Urothelium cell line (cell line): ENCODE measurements around the gene STK11IP.

ENCODE experiments used
- DNase-seq: peaks from one replicate; pipeline ENCODE4 v3.0.0; 2011; ENCODE audit warnings: low spot score, mixed read lengths
- FAIRE-seq: peaks from 2 replicates; lab custom pipeline; 2011; peaks lifted over from hg19 to GRCh38; lab: Jason Lieb, UNC

The STK11IP gene

DNA sequence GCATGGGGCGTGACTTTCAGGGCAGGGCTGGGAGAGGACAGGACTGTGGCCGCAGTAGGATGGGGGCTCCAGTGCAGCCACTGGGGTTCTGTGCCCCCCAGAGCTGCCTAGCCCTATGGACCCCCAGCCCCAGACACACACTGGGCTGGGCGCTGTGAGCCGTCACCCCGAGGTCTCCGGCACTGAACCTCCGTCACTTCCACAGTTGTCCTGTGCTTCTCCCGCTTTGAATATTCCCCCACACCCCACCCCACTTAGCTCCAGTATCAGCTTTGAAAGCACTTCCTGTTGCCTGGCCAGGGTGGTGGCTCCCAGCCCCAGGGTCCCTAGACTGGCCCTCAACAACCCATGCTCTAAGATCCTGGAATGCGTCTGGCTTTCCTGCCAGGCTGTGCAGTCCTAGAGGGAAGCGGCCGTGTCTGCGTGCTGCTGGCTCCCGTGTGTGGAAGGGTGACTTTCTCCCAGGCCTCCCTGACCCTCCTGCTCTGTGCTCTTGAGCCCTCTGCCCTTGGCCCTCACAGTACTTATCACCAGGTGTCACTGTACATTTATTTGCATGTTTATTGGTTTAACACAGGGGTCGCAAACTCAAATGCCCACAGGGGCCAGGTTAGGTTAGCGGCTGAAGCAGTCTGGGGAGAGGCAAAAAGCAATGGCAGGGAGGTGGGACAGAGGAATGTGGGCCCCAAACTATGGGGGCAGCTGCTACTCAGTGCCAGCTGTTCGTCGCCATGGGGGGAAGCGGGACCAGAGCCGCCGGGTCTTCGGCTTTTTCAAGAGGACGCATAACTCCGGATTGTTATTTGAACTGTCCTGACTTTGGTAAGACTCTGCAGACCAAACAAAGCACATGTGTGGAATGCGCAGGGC, 36.2 kb upstream of the STK11IP start:
- FAIRE-seq = no peak
- DNase-seq = no peak

DNA sequence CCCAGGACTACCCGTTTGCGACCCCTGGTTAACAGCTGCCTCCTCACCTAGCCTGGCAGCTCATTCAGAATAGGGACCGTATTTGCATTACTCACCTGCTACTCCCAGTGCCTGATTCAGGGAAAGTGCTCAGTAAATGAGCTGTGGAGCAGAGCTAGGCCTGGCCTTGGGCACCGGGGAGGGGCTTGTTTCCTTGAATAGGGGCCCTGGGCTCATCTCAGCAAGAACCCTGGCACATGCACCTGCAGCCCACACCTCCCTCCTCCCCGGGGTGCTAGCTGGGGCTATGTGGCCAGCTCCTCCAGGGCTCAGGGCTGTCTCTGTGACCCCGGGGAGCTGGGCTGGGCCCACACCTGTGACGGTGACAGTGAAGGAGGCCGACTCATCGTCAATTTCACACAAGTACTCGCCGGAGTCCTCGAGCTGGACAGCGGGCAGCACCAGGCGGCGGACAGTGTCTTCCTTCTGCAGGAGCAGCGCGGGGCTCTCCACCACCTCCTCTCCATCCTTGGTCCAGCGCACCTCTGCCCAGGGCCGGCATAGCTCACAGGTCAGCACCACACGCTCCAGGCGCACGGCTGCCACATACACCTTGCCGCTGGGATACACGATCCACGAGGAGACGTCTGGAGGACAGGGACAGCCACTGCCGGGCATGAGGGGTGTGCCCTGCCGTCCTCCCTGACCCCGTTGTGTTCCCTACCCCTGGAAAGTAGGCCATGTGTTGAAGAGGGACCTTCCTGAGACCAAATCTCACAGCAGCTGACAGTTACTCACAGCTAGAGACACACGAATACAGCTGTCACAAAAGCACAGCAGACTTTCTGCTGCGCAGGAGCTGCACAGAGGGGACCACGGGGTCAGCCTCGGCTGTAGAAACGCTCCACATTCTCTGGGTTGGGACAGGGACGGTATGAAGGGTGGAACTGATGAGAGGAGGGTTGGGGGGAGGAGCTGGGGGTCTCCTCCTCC, 35.3 kb upstream of the STK11IP start:
- DNase-seq = no peak
- no peak for FAIRE-seq

DNA sequence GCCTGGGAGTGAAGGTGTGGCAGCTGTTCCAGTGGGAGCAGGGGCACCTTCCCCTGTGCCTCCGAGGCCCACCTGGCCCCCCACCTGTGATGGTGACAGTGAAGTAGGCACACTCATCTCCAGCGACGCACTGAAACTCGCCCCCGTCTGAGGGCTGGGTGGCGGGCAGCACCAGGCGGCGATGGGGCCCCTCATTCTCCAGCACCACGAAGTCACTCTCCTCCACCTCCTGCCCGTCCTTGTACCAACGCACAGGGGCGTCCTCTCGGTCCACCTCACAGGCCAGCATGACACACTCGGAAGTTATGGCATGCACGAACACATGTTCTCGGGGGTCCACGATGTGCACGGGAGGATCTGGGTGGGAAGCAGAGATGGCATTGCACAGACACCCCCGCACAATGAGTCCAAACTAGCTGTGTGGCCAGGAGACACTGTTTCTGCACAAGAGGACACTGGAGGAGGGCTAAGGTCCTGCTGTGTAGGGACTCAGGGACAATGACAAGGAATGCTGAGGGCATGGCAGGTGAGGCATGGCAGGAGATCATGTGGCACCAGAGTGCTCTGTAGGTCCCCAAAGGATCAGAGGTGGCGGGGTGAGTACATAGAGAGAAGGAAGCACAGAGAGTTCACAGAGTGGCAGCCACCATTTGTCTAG, 34.3 kb upstream of the STK11IP start:
- peak; percentile 53 for FAIRE-seq
- DNase-seq = no peak

DNA sequence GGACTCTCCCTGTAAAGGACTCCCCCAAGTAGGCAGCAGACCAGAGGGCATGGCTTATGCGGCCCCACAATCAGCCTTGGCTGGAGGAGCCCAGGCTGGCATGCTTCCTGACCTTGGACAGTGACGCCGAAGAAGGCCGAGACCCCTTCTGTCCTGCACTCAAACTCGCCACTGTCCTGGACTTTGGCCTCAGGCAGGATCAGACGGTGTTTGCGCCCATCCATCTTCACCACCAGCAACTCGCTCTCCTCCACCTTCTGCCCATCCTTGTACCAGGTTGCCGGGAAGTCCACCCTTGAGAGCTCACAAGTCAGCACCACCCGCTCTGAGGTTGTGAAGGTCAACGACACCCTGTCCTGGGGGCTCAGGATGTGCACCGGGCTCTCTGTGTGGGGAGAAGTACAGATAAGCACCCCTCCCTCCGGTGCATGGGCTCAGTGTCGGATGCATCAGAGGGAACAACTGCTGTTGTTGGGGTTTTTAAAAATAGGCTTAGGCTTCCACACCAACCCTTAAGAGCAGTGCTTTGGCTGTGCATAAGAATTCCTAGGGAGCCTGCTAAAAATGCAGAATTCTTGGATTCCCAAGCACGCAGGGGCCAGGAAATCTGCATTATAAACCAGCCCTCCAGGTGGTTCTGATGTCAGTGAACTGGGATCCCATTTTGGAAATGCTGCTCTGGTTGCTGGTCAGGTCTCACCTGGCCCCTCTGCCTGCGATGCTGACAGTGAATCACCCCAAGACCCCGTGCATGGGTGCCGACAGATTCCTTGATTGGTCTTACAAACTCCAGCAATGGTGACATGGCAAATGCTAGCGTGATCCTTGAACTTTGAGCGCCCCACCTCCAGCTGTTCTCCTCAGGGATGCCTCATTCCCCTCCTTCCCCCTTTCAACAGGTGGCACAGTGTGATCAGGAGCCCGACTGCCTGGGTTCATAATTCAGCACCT, 32.3 kb upstream of the STK11IP start:
- no peak for FAIRE-seq

DNA sequence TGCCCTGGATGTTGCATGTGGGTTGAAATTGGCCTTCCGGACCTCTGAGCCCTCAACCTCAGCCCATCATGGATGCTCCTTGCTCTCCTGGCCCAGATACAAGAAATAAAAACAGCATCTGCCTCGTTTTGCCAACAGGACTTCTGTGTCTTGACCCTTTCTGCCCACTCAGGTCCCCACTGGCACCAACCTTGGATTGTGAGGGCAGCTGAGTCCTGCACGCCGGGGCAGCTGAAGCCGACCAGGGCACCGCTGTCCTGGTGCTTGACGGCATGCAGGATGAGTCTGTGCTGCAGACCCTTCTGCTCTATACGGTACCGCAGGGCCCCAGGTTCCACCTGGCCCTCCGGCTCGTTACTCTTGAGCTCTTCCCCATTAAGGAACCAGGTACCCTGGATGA, 31.0 kb upstream of the STK11IP start:
- FAIRE-seq (no peak), DNase-seq (no peak)

More for the DNA sequence above, 32.3 kb upstream of the STK11IP start:
- DNase-seq = no peak

DNA sequence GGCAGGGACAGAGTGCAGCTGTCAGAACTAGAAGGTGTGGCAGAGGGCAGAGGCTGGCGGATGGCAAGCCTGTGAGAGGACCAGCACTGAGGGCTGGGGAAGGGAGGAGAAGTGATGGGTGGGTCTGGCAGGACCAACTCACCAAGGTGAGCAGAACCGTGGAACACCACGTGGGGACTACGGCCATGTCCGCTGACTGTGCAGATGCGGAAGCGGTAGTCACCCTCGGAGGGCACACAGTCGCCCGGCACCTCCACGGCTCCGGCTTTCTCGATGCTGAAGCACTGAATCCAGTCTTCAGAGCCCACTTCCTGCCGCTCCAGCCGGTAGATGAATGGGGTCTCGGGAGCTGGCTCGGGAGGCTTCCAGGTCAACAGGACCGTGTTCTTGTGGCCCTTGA, 30.5 kb upstream of the STK11IP start:
- no peak for DNase-seq
- no peak for FAIRE-seq

DNA sequence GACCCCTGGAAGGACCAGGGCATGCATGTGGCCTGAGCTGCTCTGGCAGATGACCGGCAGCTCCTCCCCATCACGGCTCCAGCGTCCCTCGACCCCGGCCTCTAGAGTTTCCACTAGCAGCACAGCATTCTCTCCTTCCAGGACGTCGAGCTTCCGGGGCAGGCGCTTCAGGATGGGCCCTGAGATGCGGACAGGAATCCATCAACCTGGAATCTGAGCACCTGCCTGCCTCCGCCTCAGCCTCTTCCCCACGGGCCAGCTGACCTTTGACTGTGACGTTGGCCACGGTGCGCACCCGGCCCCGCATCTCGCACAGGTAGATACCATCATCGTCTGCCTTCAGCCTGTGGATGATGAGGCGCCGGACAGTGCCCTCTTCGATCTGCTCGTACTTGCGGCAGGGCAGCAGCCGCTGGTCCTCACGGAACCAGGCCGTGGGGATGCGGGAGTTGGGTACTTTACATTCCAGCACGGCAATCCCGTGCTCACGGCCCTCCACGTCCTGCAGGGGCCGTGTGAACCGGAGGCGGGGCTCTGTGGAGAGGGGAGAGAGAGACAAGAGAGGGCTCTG, 29.8 kb upstream of the STK11IP start:
- DNase-seq (no peak), FAIRE-seq (no peak)

DNA sequence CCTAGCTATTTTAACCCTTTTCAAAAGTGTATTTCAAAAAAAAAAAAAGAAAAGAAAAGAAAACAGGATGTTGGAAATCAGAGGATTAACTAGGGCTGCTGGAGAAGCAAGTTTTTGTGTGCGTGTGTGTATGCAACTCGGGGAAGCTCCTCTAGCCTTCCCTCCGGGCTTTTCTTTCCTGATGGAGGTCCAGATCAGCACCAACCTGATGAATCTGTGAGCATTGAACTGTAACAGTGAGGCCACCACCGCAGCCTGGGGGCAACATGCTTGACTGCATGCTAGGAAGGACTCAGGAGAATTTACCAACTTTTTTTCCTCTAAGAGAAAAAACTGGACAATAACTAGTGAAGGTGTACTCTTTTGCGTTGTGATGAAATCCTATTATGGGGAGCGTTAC, 28.6 kb upstream of the STK11IP start:
- DNase-seq = no peak
- no peak for FAIRE-seq

DNA sequence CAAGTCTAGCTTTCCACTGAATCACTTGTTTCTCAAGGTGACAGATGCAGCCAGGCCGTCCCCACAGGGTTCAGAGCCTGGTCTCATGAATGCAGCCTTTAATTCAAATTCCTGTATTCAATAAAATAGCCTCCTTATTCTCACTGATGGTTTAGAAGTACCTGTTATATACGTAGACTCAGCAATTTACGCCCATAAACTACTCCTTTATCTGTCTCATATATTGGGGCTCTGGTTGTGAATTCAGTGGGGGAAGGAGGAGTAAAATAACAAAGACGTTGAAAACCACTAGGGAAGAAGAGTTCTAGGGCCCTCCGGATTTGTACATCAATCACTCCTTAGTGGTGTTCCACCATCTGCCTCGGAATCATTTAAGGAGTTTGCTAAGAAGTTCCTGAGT, 28.0 kb upstream of the STK11IP start:
- no peak for FAIRE-seq
- no peak for DNase-seq

DNA sequence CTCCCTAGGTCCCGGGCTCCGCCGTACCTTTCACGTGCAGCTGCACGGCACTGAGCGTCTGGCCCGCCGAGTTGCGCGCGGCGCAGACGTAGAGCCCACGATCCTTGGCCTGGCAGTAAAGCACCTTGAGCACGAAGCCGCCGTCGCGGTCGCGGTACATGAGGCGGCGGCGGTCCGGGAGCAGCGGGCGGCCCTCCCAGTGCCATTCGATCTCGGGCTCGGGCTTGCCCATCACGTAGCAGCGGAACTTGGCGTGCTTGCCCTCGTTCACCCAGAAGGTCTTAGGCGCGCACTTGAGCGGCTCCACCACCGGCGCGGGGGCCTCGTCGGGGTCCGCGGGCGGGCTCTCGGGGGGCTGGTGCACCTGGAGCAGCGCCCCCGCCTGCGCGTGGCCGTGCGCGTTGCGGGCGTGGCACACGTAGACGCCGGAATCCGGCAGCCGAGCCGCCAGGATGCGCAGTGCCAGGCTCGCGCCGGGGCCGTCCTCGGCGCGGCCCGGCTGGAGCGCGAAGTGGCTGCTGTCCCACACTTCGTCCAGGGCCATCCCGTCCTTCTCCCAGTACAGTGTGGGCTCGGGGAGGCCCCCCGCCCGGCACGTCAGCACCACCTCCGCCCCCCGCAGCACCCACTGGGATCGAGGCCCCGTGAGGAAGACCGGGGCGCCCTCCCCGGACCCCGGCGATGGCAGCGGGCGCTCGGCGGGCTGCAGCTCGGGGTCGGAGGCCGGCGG, 27.3 kb upstream of the STK11IP start:
- FAIRE-seq (peak; percentile 80), DNase-seq (peak; percentile 71)

DNA sequence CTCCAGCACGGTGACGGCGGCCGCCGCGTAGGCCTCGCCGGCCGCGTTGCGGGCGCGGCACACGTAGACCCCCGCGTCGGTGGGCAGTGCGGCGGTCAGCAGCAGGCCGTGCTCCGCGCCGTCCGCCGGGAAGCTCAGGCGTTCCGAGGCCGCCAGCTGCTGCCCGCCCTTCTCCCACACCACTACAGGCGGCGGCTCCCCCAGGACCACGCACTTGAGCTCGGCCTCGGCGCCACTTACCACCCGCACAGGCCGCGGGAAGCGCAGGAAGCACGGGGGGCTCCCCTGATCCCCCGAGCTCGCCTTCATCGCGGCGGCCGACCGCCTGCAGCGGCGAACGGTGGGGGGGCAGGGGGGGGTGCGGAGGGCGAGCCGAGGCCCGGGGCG, 26.7 kb upstream of the STK11IP start:
- no peak for DNase-seq

DNA sequence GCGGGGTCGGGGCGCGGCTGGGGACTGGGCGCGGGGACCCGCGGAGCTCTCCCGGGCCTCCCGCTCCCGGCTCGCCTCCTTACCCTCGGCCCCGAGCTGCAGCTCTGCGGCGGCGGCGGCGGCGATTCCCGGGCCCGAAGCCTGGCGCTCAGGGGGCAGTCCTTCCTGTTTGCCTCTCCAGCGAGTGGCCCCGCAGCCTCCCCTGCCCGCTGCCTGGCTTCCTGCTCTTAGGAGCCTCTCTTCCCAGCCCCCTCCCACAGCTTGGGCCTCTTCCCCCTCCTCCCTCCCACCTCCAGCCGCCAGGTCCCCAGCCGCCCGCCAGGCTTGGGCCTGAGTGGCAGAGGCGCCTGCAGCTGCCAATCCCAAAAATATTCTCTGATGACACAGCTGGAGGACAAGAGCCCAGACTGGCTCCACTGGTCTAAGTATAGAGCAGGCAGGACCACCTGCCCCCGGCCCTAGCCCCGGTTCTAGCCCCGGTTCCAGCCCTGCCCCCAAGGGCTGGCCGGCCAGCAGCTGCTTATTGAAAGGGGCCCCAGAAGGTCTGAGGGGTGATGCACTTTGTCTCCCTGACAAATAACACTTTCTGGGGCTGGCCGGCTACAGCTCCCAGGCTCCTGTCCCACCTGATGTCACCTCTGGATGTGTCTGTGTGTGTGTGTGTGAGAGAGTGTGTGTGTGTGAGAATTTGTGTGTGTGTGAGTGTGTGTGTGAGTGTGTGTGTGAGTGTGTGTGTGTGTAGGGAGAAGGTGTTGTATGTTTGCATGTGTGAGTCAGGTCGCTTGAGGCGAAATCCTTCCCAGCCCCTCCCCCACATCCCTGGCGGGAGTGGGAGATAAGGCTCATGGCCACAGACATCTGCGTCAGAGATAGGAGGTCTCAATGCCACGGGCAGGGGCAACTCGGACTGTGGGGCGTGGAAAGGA, 26.1 kb upstream of the STK11IP start, which contains the start of gene OBSL1:
TSS of gene OBSL1 (minus strand) at position 229 of the 926 bp plus-strand sequence. CDS start 307 bp downstream, outside the sequence.
- DNase-seq (peak; percentile 86), FAIRE-seq (peak; percentile 94)

More for the DNA sequence above, 26.7 kb upstream of the STK11IP start:
- FAIRE-seq = peak; percentile 63

DNA sequence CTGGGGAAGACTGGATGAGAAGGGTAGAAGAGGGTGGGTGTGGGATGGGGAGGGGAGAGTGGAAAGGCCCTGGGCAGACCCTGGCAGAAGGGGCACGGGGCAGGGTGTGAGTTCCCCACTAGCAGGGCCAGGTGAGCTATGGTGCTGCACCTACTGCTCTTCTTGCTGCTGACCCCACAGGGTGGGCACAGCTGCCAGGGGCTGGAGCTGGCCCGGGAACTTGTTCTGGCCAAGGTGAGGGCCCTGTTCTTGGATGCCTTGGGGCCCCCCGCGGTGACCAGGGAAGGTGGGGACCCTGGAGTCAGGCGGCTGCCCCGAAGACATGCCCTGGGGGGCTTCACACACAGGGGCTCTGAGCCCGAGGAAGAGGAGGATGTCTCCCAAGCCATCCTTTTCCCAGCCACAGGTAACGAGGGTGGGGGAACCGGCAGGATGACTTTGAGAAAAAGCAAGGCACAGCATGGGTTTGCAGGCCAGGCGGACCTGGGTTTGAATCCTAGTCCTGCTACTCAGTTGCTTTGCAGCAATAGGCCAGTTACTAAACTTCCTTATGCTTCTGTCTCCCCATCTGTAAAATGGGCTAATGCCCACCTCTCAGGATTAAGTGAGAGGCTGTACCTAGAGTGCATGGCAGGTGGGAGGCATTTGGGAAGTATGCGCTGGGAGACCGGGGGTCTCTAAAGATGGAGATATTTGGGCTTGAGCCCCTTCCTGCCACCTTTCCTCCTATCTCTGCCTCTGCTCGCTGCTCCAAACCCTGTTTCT, 25.2 kb upstream of the STK11IP start, which contains the start of gene INHA:
TSS of gene INHA (plus strand) at position 74 of the 765 bp plus-strand sequence. CDS start at position 139, 65 bp downstream.
- DNase-seq = no peak
- FAIRE-seq = no peak

DNA sequence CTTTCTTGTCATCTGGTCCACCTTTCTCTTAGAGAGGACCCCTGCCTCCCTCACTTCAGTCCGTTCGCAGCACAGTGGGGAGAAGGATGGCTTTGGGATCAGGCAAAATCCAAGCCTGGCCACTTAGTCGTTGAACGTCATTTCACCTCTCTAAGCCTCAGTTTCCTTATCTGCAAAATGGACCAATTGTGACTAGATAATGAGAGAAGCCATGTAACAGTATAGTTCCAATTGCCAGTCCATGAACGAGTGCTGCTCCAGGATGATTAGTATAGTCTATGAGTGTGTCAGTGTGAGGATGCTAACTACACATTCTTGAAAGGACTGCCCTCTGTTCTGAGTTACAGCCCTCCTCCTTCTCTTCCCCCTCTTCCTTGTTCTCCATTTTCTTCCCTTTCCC, 24.5 kb upstream of the STK11IP start:
- FAIRE-seq (no peak), DNase-seq (no peak)

DNA sequence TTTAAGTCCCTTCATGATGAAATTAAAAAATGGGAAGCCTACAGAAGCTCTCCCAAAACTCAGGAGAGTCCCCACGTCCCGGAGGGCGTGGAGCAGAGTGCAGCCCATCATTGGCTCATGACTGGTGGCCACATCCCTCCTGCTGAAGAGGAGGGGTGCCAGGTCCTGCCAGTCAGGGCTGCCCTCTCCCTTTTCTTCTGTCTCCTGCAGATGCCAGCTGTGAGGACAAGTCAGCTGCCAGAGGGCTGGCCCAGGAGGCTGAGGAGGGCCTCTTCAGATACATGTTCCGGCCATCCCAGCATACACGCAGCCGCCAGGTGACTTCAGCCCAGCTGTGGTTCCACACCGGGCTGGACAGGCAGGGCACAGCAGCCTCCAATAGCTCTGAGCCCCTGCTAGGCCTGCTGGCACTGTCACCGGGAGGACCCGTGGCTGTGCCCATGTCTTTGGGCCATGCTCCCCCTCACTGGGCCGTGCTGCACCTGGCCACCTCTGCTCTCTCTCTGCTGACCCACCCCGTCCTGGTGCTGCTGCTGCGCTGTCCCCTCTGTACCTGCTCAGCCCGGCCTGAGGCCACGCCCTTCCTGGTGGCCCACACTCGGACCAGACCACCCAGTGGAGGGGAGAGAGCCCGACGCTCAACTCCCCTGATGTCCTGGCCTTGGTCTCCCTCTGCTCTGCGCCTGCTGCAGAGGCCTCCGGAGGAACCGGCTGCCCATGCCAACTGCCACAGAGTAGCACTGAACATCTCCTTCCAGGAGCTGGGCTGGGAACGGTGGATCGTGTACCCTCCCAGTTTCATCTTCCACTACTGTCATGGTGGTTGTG, 23.0 kb upstream of the STK11IP start:
- FAIRE-seq (no peak), DNase-seq (no peak)
